Duodenal mucosa (tissue), 2 donors: ENCODE data around the gene GPC5.

Source experiments
- H3K27ac ChIP-seq: one replicate; pipeline ENCODE4 v1.7.0; 2013; ENCODE audit warnings: low read depth, low read length
- H3K27me3 ChIP-seq, 2 donors: one replicate each; pipeline ENCODE4 v1.7.0; 2013; ENCODE audit warnings: low read length in 2 of 2, control low read depth in 1 of 2; ENCODE audit not compliant: insufficient read depth in 2 of 2, control insufficient read depth in 1 of 2
- H3K36me3 ChIP-seq, 2 donors: one replicate each; pipeline ENCODE4 v1.7.0; 2013; ENCODE audit warnings: low read length in 2 of 2, control low read depth in 1 of 2; ENCODE audit not compliant: insufficient read depth in 2 of 2, control insufficient read depth in 1 of 2
- H3K4me1 ChIP-seq, 2 donors: one replicate each; pipeline ENCODE4 v1.7.0; 2013; ENCODE audit warnings: low read length in 2 of 2, control low read depth in 1 of 2; ENCODE audit not compliant: insufficient read depth in 2 of 2, control insufficient read depth in 1 of 2
- H3K4me3 ChIP-seq, 2 donors: one replicate each; pipeline ENCODE4 v1.7.0; 2013; ENCODE audit warnings: low read length in 2 of 2, low read depth in 1 of 2
- H3K9ac ChIP-seq, 2 donors: one replicate each; pipeline ENCODE4 v1.7.0; 2013; ENCODE audit warnings: low read length in 2 of 2, low read depth in 1 of 2
- H3K9me3 ChIP-seq, 2 donors: one replicate each; pipeline ENCODE4 v1.7.0; 2013; ENCODE audit warnings: low read length in 2 of 2, control low read depth in 1 of 2; ENCODE audit not compliant: control insufficient read depth in 1 of 2

GPC5 gene

DNA sequence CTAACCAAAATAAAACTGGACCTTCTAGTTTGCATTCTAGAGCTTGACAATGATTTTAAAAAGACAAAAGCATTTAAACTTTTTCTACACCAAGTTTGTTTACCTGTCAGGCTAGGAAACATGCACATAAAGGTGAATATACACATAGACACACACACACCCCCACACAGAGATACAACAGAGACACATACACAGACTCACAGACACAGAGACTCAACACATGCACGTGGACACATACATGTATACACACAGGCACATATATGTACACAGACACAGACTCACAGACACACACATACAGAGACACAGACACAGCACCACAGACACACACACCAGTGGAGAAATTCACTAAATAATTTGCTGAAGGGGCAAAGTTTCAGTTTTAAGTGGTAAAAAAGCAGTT, 155.7 kb downstream of the GPC5 start:
- H3K9ac ChIP-seq, result no peak overlapping the region
- H3K27ac ChIP-seq, result no peak overlapping the region
- H3K9me3 ChIP-seq, result no peaks in the 10 kb centered on the region
- H3K4me1 ChIP-seq, result no peaks in the 10 kb centered on the region
- no peaks in the 10 kb centered on the region for H3K27me3 ChIP-seq
- H3K36me3 ChIP-seq, result no peaks in the 10 kb centered on the region
- H3K4me3 ChIP-seq, result no peak overlapping the region

DNA sequence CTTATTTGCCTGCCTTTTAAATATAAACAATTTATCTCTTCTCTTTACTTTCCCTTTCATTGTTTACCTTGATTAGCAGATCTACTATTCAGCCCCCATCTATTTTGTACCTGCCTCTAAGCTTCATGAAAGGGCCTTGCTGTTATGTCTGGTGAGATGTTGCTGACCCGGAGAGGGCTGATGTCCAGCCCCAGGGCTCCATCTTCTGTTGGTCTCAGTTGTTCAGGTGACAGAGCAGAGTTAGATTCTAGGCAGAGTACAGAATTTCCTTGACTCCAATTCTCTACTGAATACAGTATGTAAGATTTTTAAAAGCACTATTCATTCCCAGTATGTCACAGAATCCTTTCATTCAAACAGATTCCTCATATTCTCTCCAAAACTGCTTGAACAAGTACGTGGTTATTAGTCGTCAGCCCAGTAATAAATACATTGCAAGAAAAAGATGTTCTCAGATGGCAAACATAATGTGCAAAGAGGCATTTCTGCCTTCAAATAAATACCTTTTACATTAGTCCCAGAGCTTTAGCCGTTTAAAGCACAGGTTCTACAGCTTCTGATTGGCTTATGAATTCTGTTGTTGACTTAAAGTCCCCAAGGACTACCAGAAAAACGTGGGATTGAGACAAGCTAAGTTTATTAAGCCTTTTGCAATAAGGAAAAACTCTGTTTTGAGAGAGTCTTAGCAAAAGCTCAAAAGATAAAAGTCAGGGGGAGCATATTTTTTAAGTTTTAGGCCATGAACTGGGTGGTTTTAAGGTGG, 159.1 kb downstream of the GPC5 start:
- Histone ChIP-seq H3K4me1 (no peaks in the 10 kb centered on the region), H3K27me3 (no peaks in the 10 kb centered on the region), H3K4me3 (no peak overlapping the region), H3K27ac (no peak overlapping the region), H3K9me3 (no peaks in the 10 kb centered on the region), H3K9ac (no peak overlapping the region), H3K36me3 (no peaks in the 10 kb centered on the region)

DNA sequence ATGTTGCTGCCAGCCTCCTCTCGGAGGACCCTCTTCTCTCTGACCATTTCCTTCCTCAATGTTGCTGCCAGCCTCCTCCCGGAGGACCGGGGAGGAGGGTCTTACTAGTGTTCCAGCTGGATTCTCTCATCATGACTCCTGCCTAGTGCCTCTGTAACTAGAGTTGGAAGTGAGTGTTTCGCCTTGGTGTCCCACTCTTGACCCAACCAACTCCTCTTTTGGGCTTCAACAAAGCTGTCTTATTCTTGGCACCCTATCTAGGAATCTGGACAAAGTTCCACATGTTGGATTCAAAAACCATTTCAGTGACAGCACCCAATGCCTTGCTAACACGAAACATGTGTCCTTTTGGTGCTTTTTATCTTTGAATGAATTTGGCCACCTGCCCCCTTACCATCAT, 165.4 kb downstream of the GPC5 start:
- H3K4me3 ChIP-seq, result no peak overlapping the region
- H3K27me3 ChIP-seq, result no peaks in the 10 kb centered on the region
- no peak overlapping the region for H3K9ac ChIP-seq
- H3K36me3 ChIP-seq, result no peaks in the 10 kb centered on the region
- no peaks in the 10 kb centered on the region for H3K4me1 ChIP-seq
- H3K27ac ChIP-seq, result no peak overlapping the region
- H3K9me3 ChIP-seq, result no peaks in the 10 kb centered on the region

DNA sequence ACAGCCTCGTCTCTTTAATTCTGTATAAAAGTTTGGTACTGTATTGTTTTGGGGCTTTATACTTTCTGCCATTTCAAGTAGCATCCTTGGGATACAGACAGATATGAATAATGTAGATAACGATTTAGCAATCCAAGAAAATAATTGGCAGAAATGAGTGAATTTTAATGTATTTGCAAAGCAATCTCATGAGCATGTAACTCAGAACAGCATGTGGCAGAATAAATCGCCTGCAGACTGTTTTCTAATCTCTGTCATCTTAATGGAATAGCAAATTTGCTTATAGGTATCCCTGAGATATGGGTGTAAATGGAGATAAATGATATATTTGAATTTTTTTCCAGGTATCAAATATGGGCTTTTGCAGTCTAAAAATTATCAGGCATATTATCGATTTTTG, 166.0 kb downstream of the GPC5 start:
- Histone ChIP-seq H3K9me3 (no peaks in the 10 kb centered on the region), H3K36me3 (no peaks in the 10 kb centered on the region), H3K9ac (no peak overlapping the region), H3K27ac (no peak overlapping the region), H3K4me3 (no peak overlapping the region), H3K4me1 (no peaks in the 10 kb centered on the region), H3K27me3 (no peaks in the 10 kb centered on the region)

DNA sequence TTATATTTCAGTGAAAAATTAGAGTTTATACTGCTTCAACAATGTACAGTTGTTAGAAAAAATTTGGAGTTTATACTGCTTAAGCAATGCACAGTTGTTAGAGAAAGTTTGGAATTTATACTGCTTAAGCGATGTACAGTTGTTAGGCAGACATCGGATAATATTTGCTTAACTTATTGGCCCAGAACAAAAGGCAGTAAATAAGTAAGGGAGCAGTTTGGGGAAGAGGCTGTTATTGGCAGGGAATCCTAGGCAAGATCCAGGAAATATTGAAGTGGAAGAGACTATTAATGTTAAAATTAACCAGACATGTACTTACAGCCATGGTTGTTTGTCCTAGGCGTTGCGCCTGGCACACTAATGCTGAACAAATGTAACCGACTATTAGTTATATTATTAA, 166.9 kb downstream of the GPC5 start:
- Histone ChIP-seq H3K27me3 (no peaks in the 10 kb centered on the region), H3K9ac (no peak overlapping the region), H3K9me3 (no peaks in the 10 kb centered on the region), H3K27ac (no peak overlapping the region), H3K4me1 (no peaks in the 10 kb centered on the region), H3K36me3 (no peaks in the 10 kb centered on the region), H3K4me3 (no peak overlapping the region)

DNA sequence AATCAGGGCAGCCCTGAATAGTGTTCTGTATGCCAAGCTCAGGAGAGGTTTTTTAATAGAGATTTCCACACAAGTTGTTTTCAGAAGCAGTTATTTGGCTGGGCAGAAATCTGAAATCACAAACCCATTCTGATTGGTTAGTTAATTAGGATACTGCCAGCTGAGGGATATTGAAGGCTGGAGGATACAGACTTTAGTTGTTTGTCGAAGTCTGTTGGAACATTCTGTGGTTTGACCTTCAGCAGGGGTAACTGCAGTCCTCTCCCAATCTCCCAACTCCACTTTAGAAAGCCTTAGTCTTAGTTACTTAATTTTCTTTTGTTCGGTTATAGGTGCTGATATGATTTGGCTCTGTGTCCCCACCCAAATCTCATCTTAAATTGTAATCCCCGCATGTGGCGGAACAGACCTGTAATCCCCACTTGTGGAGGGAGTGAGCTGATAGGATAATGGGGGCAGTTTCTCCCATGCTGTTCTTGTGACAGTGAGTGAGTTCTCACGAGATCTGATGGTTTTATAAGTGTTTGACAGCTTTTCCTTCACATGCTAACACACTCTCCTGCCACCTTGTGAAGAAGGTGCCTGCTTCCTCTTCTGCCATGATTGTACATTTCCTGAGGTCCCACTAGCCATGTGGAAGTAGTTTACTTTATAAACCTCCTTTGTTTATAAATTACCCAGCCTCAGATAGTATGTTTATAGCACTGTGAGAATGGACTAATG, 169.2 kb downstream of the GPC5 start:
- H3K36me3 ChIP-seq, result no peaks in the 10 kb centered on the region
- H3K4me3 ChIP-seq, result no peak overlapping the region
- H3K27me3 ChIP-seq, result no peaks in the 10 kb centered on the region
- H3K27ac ChIP-seq, result no peak overlapping the region
- H3K9ac ChIP-seq, result no peak overlapping the region
- H3K9me3 ChIP-seq, result no peaks in the 10 kb centered on the region
- no peaks in the 10 kb centered on the region for H3K4me1 ChIP-seq

DNA sequence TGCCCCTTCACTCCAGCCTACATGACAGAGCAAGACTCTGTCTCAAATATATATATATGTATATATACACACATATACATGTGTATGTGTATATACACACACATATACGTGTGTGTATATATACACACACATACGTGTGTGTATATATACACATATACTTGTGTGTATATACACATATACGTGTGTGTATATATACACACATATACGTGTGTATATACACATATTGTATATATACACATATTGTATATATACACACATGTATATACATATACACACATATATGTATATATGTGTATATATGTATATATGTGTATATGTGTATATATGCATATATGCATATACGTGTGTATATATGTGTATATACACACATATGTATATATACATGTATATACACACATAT, 173.3 kb downstream of the GPC5 start:
- H3K27ac ChIP-seq, result no peak overlapping the region
- H3K9me3 ChIP-seq, result no peaks in the 10 kb centered on the region
- no peak overlapping the region for H3K4me3 ChIP-seq
- no peak overlapping the region for H3K9ac ChIP-seq
- H3K27me3 ChIP-seq, result no peaks in the 10 kb centered on the region
- H3K4me1 ChIP-seq, result no peaks in the 10 kb centered on the region
- no peaks in the 10 kb centered on the region for H3K36me3 ChIP-seq

DNA sequence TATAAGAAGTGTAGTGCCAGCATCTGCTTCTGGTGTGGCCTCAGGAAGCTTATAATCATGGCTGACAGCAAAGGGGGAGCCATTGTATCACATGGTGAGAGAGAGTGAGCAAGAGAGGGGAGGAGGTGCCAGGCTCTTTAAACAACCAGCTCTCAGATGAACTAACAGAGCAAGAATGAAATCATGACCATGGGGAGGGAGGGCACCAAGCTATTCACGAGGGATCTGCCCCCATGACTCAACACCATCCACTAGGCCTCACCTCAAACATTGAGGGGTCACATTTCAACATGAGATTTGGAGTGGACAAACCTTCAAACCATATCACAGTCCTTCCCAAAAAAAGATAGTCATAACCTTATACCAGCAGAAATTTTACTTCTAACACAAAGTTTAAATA, 174.0 kb downstream of the GPC5 start:
- Histone ChIP-seq H3K9me3 (no peaks in the 10 kb centered on the region), H3K4me3 (no peak overlapping the region), H3K27ac (no peak overlapping the region), H3K4me1 (no peaks in the 10 kb centered on the region), H3K27me3 (no peaks in the 10 kb centered on the region), H3K9ac (no peak overlapping the region), H3K36me3 (no peaks in the 10 kb centered on the region)

DNA sequence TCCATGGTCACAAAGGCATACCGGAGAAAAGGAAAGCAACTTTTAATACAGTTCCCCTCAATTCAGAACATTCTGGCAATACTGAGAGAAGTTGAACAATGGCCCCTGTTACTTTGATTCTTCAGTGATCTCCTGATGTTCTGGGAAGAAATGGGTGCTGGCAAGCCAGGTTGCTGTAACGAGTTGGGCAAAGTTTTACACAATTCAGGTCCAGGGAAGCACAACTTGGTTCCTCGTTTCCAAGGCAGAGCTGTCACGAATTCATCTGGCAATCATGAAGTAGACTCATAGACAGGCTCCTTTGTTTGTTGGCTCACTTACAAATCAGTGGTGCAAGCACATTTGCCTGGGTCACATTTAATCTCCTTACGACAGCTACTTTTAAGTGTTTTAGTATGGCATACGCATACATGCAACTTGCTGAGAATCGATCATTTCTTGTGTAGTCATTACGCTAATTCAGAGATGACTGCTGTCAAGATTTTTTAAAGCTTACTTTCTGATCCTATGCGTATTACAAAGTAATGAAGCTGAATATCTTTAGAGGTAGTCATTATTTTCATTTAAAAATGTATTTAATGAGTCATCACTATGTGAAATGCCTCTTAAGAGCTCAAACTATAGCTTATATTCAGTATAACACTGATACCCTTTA, 174.7 kb downstream of the GPC5 start:
- H3K36me3 ChIP-seq, result no peaks in the 10 kb centered on the region
- H3K4me3 ChIP-seq, result no peak overlapping the region
- H3K9ac ChIP-seq, result no peak overlapping the region

DNA sequence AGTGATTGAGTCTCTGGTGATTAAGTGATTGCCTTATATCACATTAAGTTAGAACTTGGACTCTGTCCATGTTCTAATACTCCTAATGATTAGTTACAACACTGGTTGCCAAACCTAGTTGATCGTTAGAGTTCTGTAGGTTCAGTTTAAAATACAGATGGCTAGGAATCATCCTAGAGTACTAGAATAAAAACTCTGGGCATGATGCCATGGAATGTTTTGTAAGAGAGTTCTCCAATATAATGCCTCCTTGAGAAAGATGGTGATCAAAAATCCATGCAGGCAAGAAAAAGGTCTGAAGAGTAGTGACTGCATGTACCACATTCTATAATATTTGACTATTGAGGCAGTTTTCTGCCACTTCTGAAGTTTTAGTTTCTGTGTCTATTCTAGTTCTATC, 176.3 kb downstream of the GPC5 start:
- Histone ChIP-seq H3K9me3 (no peaks in the 10 kb centered on the region), H3K27me3 (no peaks in the 10 kb centered on the region), H3K4me1 (no peaks in the 10 kb centered on the region), H3K27ac (no peak overlapping the region), H3K4me3 (no peak overlapping the region), H3K36me3 (no peaks in the 10 kb centered on the region), H3K9ac (no peak overlapping the region)

More for the DNA sequence above, 174.7 kb downstream of the GPC5 start:
- H3K4me1 ChIP-seq, result no peaks in the 10 kb centered on the region
- H3K27me3 ChIP-seq, result no peaks in the 10 kb centered on the region
- no peak overlapping the region for H3K27ac ChIP-seq
- H3K9me3 ChIP-seq, result no peaks in the 10 kb centered on the region
